Activated CD8-positive, alpha-beta T cell treated with anti-CD3 and anti-CD28 coated beads for 36 hours (primary cell): ENCODE results near the gene WDR18. TPM values are rescaled to one million over a fixed set of nuclear protein-coding genes. Genes with fewer than 3 reads are reported as not detected.

Source experiments
- ATAC-seq: fragments of 200-7000 bp; cut with Tn5 transposase; one replicate; pipeline ENCODE4 v1.10.0; 2021; ENCODE audit warnings: mild to moderate bottlenecking, moderate library complexity
- CTCF ChIA-PET: fragments of 350-600 bp; sonication (Branson Sonifier 250); formaldehyde crosslinking; loops from one replicate; lab custom pipeline; 2021; ENCODE audit warnings: antibody characterized with exemption; lab: Charles Lee
- POLR2A ChIA-PET: fragments of 350-600 bp; sonication (Branson Sonifier 250); formaldehyde crosslinking; loops from one replicate; lab custom pipeline; 2021; ENCODE audit warnings: antibody characterized with exemption; lab: Charles Lee
- DNase-seq: peaks from one replicate; pipeline ENCODE4 v3.0.0-alpha.2; 2020
- H3K27ac Mint-ChIP-seq: one replicate; pipeline ENCODE4 v1.8.0; 2021; ENCODE audit warnings: mild to moderate bottlenecking, mixed read lengths
- H3K27me3 Mint-ChIP-seq: one replicate; pipeline ENCODE4 v1.8.0; 2021; ENCODE audit warnings: mixed read lengths
- H3K36me3 Mint-ChIP-seq: one replicate; pipeline ENCODE4 v1.8.0; 2021; ENCODE audit warnings: low read depth, mixed read lengths
- H3K4me1 Mint-ChIP-seq: one replicate; pipeline ENCODE4 v1.8.0; 2021; ENCODE audit warnings: low read depth, mixed read lengths
- H3K4me3 Mint-ChIP-seq: one replicate; pipeline ENCODE4 v1.8.0; 2021; ENCODE audit warnings: mild to moderate bottlenecking, moderate library complexity, mixed read lengths
- H3K9me3 Mint-ChIP-seq: one replicate; pipeline ENCODE4 v1.8.0; 2021; ENCODE audit warnings: mixed read lengths
- CTCF ChIP-seq: fragments of 200-600 bp; IDR thresholded peaks from one replicate; pipeline ENCODE4 v1.8.0; 2022; ENCODE audit warnings: antibody characterized with exemption, mild to moderate bottlenecking
- intact Hi-C: fragments of 100-400 bp; cut with micrococcal nuclease; formaldehyde crosslinking; loops from one replicate; pipeline ENCODE4 v1.10.0; 2022
- total RNA-seq, 2 experiments: library from RNA; stranded (reverse); gene quantifications; one replicate each; pipeline ENCODE4 v1.2.3, GENCODE V29; 2021

The WDR18 gene
- total RNA-seq, 2 experiments from 2014 or later, result 75.3 to 78.1 TPM

GRCh38 chr19:1035998-1036621, 52.0 kb downstream of the WDR18 start:
- no peaks in the 10 kb centered on the region for H3K27me3 Mint-ChIP-seq
- TF ChIP-seq CTCF, result peak; percentile 21
- peaks cover 2% of the 10 kb centered on the region for H3K9me3 Mint-ChIP-seq
- no peak overlapping the region for H3K4me3 Mint-ChIP-seq
- POLR2A ChIA-PET, result interaction anchor here (0.6 to 1.7 kb wide), 4 partner anchors 29 to 56 kb away, joined by 3 to 4 read pairs (median 3); no protein-coding TSS in a partner anchor
- no peak overlapping the region for H3K27ac Mint-ChIP-seq
- H3K4me1 Mint-ChIP-seq, result peaks cover 45% of the 10 kb centered on the region
- intact Hi-C loops, result no loop called here
- peaks cover 43% of the 10 kb centered on the region for H3K36me3 Mint-ChIP-seq
- DNase-seq, result peak; percentile 46
- CTCF ChIA-PET, result interaction anchor here (1.2 to 1.9 kb wide), 3 partner anchors 9 to 53 kb away, joined by 4 to 8 read pairs (median 4); partner anchors contain the start of gene CNN2
- ATAC-seq, result no peak

GRCh38 chr19:1037621-1038064, 53.5 kb downstream of the WDR18 start:
- TF ChIP-seq CTCF, result no peak
- H3K9me3 Mint-ChIP-seq, result peaks cover 2% of the 10 kb centered on the region
- peak overlapping the region; percentile 38 for H3K4me3 Mint-ChIP-seq
- H3K4me1 Mint-ChIP-seq, result peaks cover 49% of the 10 kb centered on the region
- ChIA-PET CTCF (interaction anchor here (0.9 to 1.9 kb wide), 4 partner anchors 8 to 206 kb away, joined by 3 to 8 read pairs (median 5); partner anchors contain the start of gene CNN2), POLR2A (interaction anchor here (0.7 to 7.1 kb wide), 10 partner anchors 9 to 203 kb away, joined by 3 to 68 read pairs (median 4); partner anchors contain the start of genes ARHGAP45, CNN2 and RNU6-2)
- ATAC-seq (no peak), DNase-seq (peak; percentile 22)
- H3K36me3 Mint-ChIP-seq, result peaks cover 36% of the 10 kb centered on the region
- no peaks in the 10 kb centered on the region for H3K27me3 Mint-ChIP-seq
- intact Hi-C loops, result no loop called here
- peak overlapping the region; percentile 70 for H3K27ac Mint-ChIP-seq

- POLR2A ChIA-PET, result interaction anchor here (1.5 to 7.1 kb wide), 4 partner anchors 10 to 50 kb away, joined by 3 to 68 read pairs (median 16); partner anchors contain the start of genes ARHGAP45 and CNN2
- TF ChIP-seq CTCF, result no peak
- intact Hi-C loops, result no loop called here
- ATAC-seq (no peak), DNase-seq (no peak)
- H3K4me1 Mint-ChIP-seq, result peaks cover 43% of the 10 kb centered on the region
- H3K27ac Mint-ChIP-seq, result peak overlapping the region; percentile 70
- peaks cover 30% of the 10 kb centered on the region for H3K36me3 Mint-ChIP-seq
- H3K4me3 Mint-ChIP-seq, result peak overlapping the region; percentile 91
- no peaks in the 10 kb centered on the region for H3K27me3 Mint-ChIP-seq
- no peaks in the 10 kb centered on the region for H3K9me3 Mint-ChIP-seq
- CTCF ChIA-PET, result interaction anchor here (0.9 to 1.8 kb wide), 8 partner anchors 9 to 205 kb away, joined by 3 to 6 read pairs (median 4); partner anchors contain the start of gene WDR18
Measured at GRCh38 chr19:1038978-1039645, 55.0 kb downstream of the WDR18 start.

GRCh38 chr19:1039646-1040475, 55.7 kb downstream of the WDR18 start, which contains the start of gene ABCA7:
Gene ABCA7 (plus strand): TSS chr19:1040107. CDS start chr19:1041362, 1,255 bp downstream.
- Mint-ChIP-seq H3K4me3 (peak within 1 kb of the TSS; percentile 91), H3K27me3 (no peaks in the 10 kb centered on the region), H3K27ac (peak within 1 kb of the TSS; percentile 82), H3K36me3 (peaks cover 30% of the 10 kb centered on the region), H3K9me3 (no peaks in the 10 kb centered on the region), H3K4me1 (peaks cover 43% of the 10 kb centered on the region)
- ChIA-PET POLR2A (interaction anchor here (2.0 to 7.1 kb wide), 3 partner anchors 11 to 43 kb away, joined by 6 to 68 read pairs (median 26); partner anchors contain the start of genes ARHGAP45 and CNN2), CTCF (interaction anchor here (0.9 to 1.6 kb wide), 7 partner anchors 9 to 204 kb away, joined by 3 to 7 read pairs (median 4); partner anchors contain the start of genes ARHGAP45 and WDR18)
- peak; percentile 99 for DNase-seq
- peak; percentile 96 for ATAC-seq
- TF ChIP-seq CTCF, result no peak
- intact Hi-C loops, result no loop called here
